PFSK-1 (cell line): Measurements from ENCODE around the gene PPP4R3A.

ENCODE experiments used
- FOXP2 ChIP-seq: optimal IDR thresholded peaks from 2 replicates; pipeline ENCODE3; 2011; ENCODE audit warnings: borderline replicate concordance, control low read depth, inconsistent platforms; ENCODE audit not compliant: insufficient read depth; ENCODE audit errors: extremely low read length, extremely low read depth
- POLR2AphosphoS5 ChIP-seq: IDR thresholded peaks from 2 replicates; pipeline ENCODE4 v1.6.1; 2012; ENCODE audit warnings: low read depth, mild to moderate bottlenecking, control low read depth, low read length, moderate library complexity
- REST ChIP-seq, 2 experiments: IDR thresholded peaks; 2 replicates each; pipeline versions ENCODE4 v1.6.1 to v1.8.0; 2011 to 2012; ENCODE audit warnings: low read depth in 2 of 2, low read length in 2 of 2, control low read depth in 1 of 2, inconsistent platforms in 1 of 2, mild to moderate bottlenecking in 1 of 2, moderate library complexity in 1 of 2; ENCODE audit not compliant: insufficient read depth in 1 of 2
- SIN3A ChIP-seq: IDR thresholded peaks from 2 replicates; pipeline ENCODE4 v1.6.1; 2012; ENCODE audit warnings: mild to moderate bottlenecking, low read length, moderate library complexity, borderline replicate concordance; ENCODE audit not compliant: insufficient read depth
- TAF1 ChIP-seq: IDR thresholded peaks from 2 replicates; pipeline ENCODE4 v1.6.1; 2012; ENCODE audit warnings: low read length, control low read depth, borderline replicate concordance; ENCODE audit not compliant: insufficient read depth

Gene PPP4R3A

GRCh38 chr14:91454580-91454979 lies 55.5 kb downstream of the PPP4R3A start:
- TF ChIP-seq TAF1 (no peak), SIN3A (no peak), FOXP2 (no peak), POLR2AphosphoS5 (no peak), REST (IDR thresholded peaks at IDR 0.05; ENCODE audit: insufficient read depth in 1 of 2, low read depth in 2 of 2, low read length in 2 of 2) (no peak)

GRCh38 chr14:91454155-91454554 lies 56.0 kb downstream of the PPP4R3A start:
- TF ChIP-seq FOXP2 (no peak), SIN3A (no peak), REST (IDR thresholded peaks at IDR 0.05; ENCODE audit: insufficient read depth in 1 of 2, low read depth in 2 of 2, low read length in 2 of 2) (no peak), TAF1 (no peak), POLR2AphosphoS5 (no peak)

DNA sequence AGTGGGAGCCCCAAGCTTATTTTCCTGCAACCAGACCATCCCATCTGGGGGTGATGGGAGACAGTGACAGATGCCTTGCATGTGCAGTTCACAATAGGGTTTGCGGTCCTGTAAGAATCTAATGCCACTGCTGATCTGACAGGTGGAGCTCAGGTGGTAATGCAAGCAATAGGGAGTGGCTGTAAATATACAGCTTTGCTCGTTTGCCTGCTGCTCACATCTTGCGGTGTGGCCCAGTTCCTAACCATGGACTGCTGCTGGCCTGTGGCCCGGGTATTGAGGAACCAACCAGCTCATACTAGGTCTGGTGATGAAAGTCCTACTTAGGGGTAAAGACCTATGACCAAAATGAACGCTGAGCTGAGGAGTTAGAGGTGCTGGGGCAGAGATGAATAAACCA lies 56.4 kb downstream of the PPP4R3A start:
- TF ChIP-seq FOXP2 (no peak), TAF1 (no peak), SIN3A (no peak), REST (IDR thresholded peaks at IDR 0.05; ENCODE audit: insufficient read depth in 1 of 2, low read depth in 2 of 2, low read length in 2 of 2) (no peak), POLR2AphosphoS5 (no peak)

GRCh38 chr14:91444335-91445020 lies 65.6 kb downstream of the PPP4R3A start:
- no peak for TF ChIP-seq POLR2AphosphoS5
- TF ChIP-seq TAF1 = no peak
- no peak for TF ChIP-seq REST (IDR thresholded peaks at IDR 0.05; ENCODE audit: insufficient read depth in 1 of 2, low read depth in 2 of 2, low read length in 2 of 2)
- TF ChIP-seq SIN3A = no peak
- no peak for TF ChIP-seq FOXP2

DNA sequence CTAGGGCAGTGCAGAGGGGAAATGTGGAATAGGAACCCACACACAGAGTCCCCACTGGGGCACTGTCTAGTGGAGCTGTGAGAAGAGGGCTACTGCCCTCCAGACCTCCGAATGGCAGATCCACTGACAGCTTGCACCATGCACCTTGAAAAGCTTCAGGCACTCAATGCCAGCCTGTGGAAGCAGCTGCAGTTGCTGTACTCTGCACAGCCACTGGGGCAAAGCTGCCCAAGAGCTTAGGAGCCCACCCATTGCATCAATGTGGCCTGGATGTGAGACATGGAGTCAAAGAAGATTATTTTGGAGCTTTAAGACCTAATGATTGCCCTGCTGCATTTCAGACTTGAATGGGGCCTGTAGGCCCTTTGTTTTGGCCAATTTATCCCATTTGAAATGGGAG lies 70.8 kb downstream of the PPP4R3A start:
- TF ChIP-seq POLR2AphosphoS5 (no peak), REST (IDR thresholded peaks at IDR 0.05; ENCODE audit: insufficient read depth in 1 of 2, low read depth in 2 of 2, low read length in 2 of 2) (no peak), FOXP2 (no peak), TAF1 (no peak), SIN3A (no peak)
